LNCaP clone FGC (cell line): ENCODE data around the gene MYF5.

ENCODE experiments used
- DNase-seq: peaks from one replicate; pipeline ENCODE4 v3.0.0-alpha.2; 2011; ENCODE audit warnings: low read depth
- H3K4me3 ChIP-seq: 2 replicates; pipeline ENCODE4 v1.5.1; 2011; ENCODE audit warnings: mild to moderate bottlenecking, low read depth, low read length, control low read depth
- CTCF ChIP-seq: IDR thresholded peaks from 2 replicates; pipeline ENCODE4 v1.5.1; 2012; ENCODE audit warnings: mild to moderate bottlenecking; ENCODE audit not compliant: control insufficient read depth, insufficient read depth; ENCODE audit errors: extremely low read depth

MYF5 gene

GRCh38 chr12:80711866-80712265 is 4.8 kb upstream of the MYF5 start:
- no peak for TF ChIP-seq CTCF
- H3K4me3 ChIP-seq = no peak overlapping the region
- DNase-seq = peak; percentile 92

- TF ChIP-seq CTCF = no peak
- peak; percentile 84 for DNase-seq
- H3K4me3 ChIP-seq = no peak overlapping the region
These were observed 3.8 kb upstream of the MYF5 start for GRCh38 chr12:80712866-80713265.

GRCh38 chr12:80713419-80713818 is 3.3 kb upstream of the MYF5 start:
- H3K4me3 ChIP-seq = no peak overlapping the region
- no peak for DNase-seq
- no peak for TF ChIP-seq CTCF

- H3K4me3 ChIP-seq = no peak overlapping the region
- no peak for DNase-seq
- no peak for TF ChIP-seq CTCF
These were observed 2.7 kb upstream of the MYF5 start for GRCh38 chr12:80714055-80714454.

- no peak overlapping the region for H3K4me3 ChIP-seq
- DNase-seq = no peak
- no peak for TF ChIP-seq CTCF
These were observed 1.9 kb upstream of the MYF5 start for GRCh38 chr12:80714846-80715245.

GRCh38 chr12:80715713-80716249 is 931 bp upstream of the MYF5 start:
- no peak for TF ChIP-seq CTCF
- H3K4me3 ChIP-seq = no peak overlapping the region
- no peak for DNase-seq

- no peak for TF ChIP-seq CTCF
- no peak overlapping the region for H3K4me3 ChIP-seq
- no peak for DNase-seq
These were observed 1.1 kb downstream of the MYF5 start for GRCh38 chr12:80717856-80718255.
